ENCODE data around the gene JAGN1.
A peak's percentile ranks its signal among the peaks of the same experiment; 100 is the strongest.
"Not testable (repeated sequence)": the region's sequence is repeated elsewhere in the genome, so short reads cannot be mapped to it uniquely, and the experiment has no call there.

The JAGN1 gene

GRCh38 chr3:9883706-9884554 is 6.5 kb upstream of the JAGN1 start:
- Histone ChIP-seq H3K36me3 (ENCODE audit: control insufficient read depth, insufficient read depth, low read length) (no peaks in the 10 kb centered on the region), H3K4me1 (ENCODE audit: control insufficient read depth, insufficient read depth, low read length) (no peaks in the 10 kb centered on the region), H3K27ac (ENCODE audit: low read length) (no peak overlapping the region), H3K27me3 (ENCODE audit: control insufficient read depth, insufficient read depth, low read length) (no peaks in the 10 kb centered on the region), H3K4me3 (ENCODE audit: low read length) (no peak overlapping the region), H3K9me3 (ENCODE audit: control insufficient read depth, insufficient read depth, low read length) (no peaks in the 10 kb centered on the region)
- no CpG with 5 or more reads among the region's 7 CpGs for WGBS (ENCODE audit: insufficient coverage, insufficient read length)
- no peak for DNase-seq (ENCODE audit: low read depth, low spot score)

GRCh38 chr3:9884555-9885165 is 5.8 kb upstream of the JAGN1 start:
- DNase-seq (ENCODE audit: low read depth, low spot score), result no peak
- Histone ChIP-seq H3K27ac (ENCODE audit: low read length) (no peak overlapping the region), H3K36me3 (ENCODE audit: control insufficient read depth, insufficient read depth, low read length) (no peaks in the 10 kb centered on the region), H3K9me3 (ENCODE audit: control insufficient read depth, insufficient read depth, low read length) (no peaks in the 10 kb centered on the region), H3K4me3 (ENCODE audit: low read length) (no peak overlapping the region), H3K4me1 (ENCODE audit: control insufficient read depth, insufficient read depth, low read length) (no peaks in the 10 kb centered on the region), H3K27me3 (ENCODE audit: control insufficient read depth, insufficient read depth, low read length) (no peaks in the 10 kb centered on the region)
- WGBS (ENCODE audit: insufficient coverage, insufficient read length), result no CpG with 5 or more reads among the region's 11 CpGs

- Histone ChIP-seq H3K4me1 (ENCODE audit: control insufficient read depth, insufficient read depth, low read length) (no peaks in the 10 kb centered on the region), H3K36me3 (ENCODE audit: control insufficient read depth, insufficient read depth, low read length) (no peaks in the 10 kb centered on the region), H3K27ac (ENCODE audit: low read length) (no peak overlapping the region), H3K4me3 (ENCODE audit: low read length) (no peak overlapping the region), H3K27me3 (ENCODE audit: control insufficient read depth, insufficient read depth, low read length) (no peaks in the 10 kb centered on the region), H3K9me3 (ENCODE audit: control insufficient read depth, insufficient read depth, low read length) (no peaks in the 10 kb centered on the region)
- DNase-seq (ENCODE audit: low read depth, low spot score), result no peak
These were observed 4.1 kb upstream of the JAGN1 start for GRCh38 chr3:9886328-9886727.

GRCh38 chr3:9887480-9887879 is 2.9 kb upstream of the JAGN1 start:
- Histone ChIP-seq H3K36me3 (ENCODE audit: control insufficient read depth, insufficient read depth, low read length) (no peaks in the 10 kb centered on the region), H3K27ac (ENCODE audit: low read length) (no peak overlapping the region), H3K4me3 (ENCODE audit: low read length) (no peak overlapping the region), H3K4me1 (ENCODE audit: control insufficient read depth, insufficient read depth, low read length) (no peaks in the 10 kb centered on the region), H3K27me3 (ENCODE audit: control insufficient read depth, insufficient read depth, low read length) (no peaks in the 10 kb centered on the region), H3K9me3 (ENCODE audit: control insufficient read depth, insufficient read depth, low read length) (no peaks in the 10 kb centered on the region)
- DNase-seq (ENCODE audit: low read depth, low spot score), result no peak
- no CpG with 5 or more reads among the region's 5 CpGs for WGBS (ENCODE audit: insufficient coverage, insufficient read length)

GRCh38 chr3:9888540-9888939 is 1.9 kb upstream of the JAGN1 start:
- H3K9me3 ChIP-seq (ENCODE audit: control insufficient read depth, insufficient read depth, low read length), result no peaks in the 10 kb centered on the region
- no peaks in the 10 kb centered on the region for H3K27me3 ChIP-seq (ENCODE audit: control insufficient read depth, insufficient read depth, low read length)
- no peak for DNase-seq (ENCODE audit: low read depth, low spot score)
- peaks cover 6% of the 10 kb centered on the region for H3K36me3 ChIP-seq (ENCODE audit: control insufficient read depth, insufficient read depth, low read length)
- no CpG with 5 or more reads among the region's 3 CpGs for WGBS (ENCODE audit: insufficient coverage, insufficient read length)
- H3K4me3 ChIP-seq (ENCODE audit: low read length), result no peak overlapping the region
- no peak overlapping the region for H3K27ac ChIP-seq (ENCODE audit: low read length)
- H3K4me1 ChIP-seq (ENCODE audit: control insufficient read depth, insufficient read depth, low read length), result no peaks in the 10 kb centered on the region

GRCh38 chr3:9889405-9889804 is 1.0 kb upstream of the JAGN1 start:
- H3K27me3 ChIP-seq (ENCODE audit: control insufficient read depth, insufficient read depth, low read length), result no peaks in the 10 kb centered on the region
- H3K4me3 ChIP-seq (ENCODE audit: low read length), result no peak overlapping the region
- H3K27ac ChIP-seq (ENCODE audit: low read length), result no peak overlapping the region
- DNase-seq (ENCODE audit: low read depth, low spot score), result no peak
- no CpG with 5 or more reads among the region's 5 CpGs for WGBS (ENCODE audit: insufficient coverage, insufficient read length)
- H3K4me1 ChIP-seq (ENCODE audit: control insufficient read depth, insufficient read depth, low read length), result no peaks in the 10 kb centered on the region
- no peaks in the 10 kb centered on the region for H3K9me3 ChIP-seq (ENCODE audit: control insufficient read depth, insufficient read depth, low read length)
- H3K36me3 ChIP-seq (ENCODE audit: control insufficient read depth, insufficient read depth, low read length), result peaks cover 6% of the 10 kb centered on the region

DNA sequence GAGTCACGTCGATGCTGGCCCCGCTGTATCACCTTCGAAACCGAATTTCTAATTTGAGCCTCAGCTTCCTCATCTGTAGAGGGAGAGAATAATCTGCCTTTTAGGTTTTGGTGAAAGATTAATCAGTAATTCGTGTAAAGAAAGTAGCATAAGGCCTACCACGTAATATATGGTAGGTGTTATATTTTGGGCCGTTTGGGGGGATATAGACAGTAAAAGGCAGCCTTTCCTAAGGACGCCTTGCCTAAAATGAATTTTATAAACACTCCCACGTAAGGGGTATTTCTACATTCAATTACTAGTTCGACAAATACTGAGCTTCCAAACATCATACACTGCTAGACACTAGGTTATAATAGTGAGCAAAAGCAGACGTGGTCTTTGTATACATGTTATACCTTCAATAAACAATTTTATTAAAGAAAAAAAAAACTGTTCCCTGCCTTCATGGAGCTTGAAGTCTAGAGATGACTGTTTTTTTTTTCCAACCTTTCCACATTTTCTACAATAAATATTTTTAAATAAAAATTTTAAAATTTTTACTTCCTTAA is 737 bp downstream of the JAGN1 start:
- Histone ChIP-seq H3K27me3 (ENCODE audit: control insufficient read depth, insufficient read depth, low read length) (no peaks in the 10 kb centered on the region), H3K4me1 (ENCODE audit: control insufficient read depth, insufficient read depth, low read length) (no peaks in the 10 kb centered on the region), H3K9me3 (ENCODE audit: control insufficient read depth, insufficient read depth, low read length) (no peaks in the 10 kb centered on the region), H3K4me3 (ENCODE audit: low read length) (peak overlapping the region; percentile 61), H3K27ac (ENCODE audit: low read length) (no peak overlapping the region), H3K36me3 (ENCODE audit: control insufficient read depth, insufficient read depth, low read length) (peaks cover 6% of the 10 kb centered on the region)
- WGBS (ENCODE audit: insufficient coverage, insufficient read length), result no CpG with 5 or more reads among the region's 12 CpGs
- no peak for DNase-seq (ENCODE audit: low read depth, low spot score)

DNA sequence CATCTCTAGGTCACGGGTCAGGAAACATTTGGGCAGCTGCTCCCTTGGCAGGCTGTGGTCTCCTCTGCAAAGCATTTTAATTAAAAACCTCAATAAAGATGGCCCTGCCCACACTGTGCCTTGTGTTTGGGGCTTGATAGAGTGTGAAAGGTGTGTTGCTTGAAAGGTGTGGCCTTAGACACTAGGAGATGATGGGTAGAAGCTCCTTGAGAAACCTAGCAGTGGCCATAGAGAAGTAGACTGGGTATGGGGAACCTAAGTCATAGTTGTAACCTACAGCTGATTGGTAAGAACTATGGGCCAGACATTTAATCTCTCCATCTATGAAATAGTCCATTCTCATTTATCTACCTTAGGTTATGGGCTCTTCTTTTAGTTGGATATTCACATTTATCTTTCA is 3.3 kb downstream of the JAGN1 start:
- no peaks in the 10 kb centered on the region; the same call in 1 of the 2 replicates for H3K4me1 ChIP-seq (ENCODE audit: control insufficient read depth, insufficient read depth, low read length)

GRCh38 chr3:9895715-9896114 is 5.3 kb downstream of the JAGN1 start:
- H3K27ac ChIP-seq (ENCODE audit: low read length); H3K4me3 ChIP-seq (ENCODE audit: low read length); H3K36me3 ChIP-seq (ENCODE audit: control insufficient read depth, insufficient read depth, low read length); H3K27me3 ChIP-seq (ENCODE audit: control insufficient read depth, insufficient read depth, low read length); DNase-seq (ENCODE audit: low read depth, low spot score); H3K9me3 ChIP-seq (ENCODE audit: control insufficient read depth, insufficient read depth, low read length); H3K4me1 ChIP-seq (ENCODE audit: control insufficient read depth, insufficient read depth, low read length): not testable (repeated sequence)
- WGBS (ENCODE audit: insufficient coverage, insufficient read length), result no CpG with 5 or more reads among the region's 3 CpGs

More for the DNA sequence above, 3.3 kb downstream of the JAGN1 start:
- H3K9me3 ChIP-seq (ENCODE audit: control insufficient read depth, insufficient read depth, low read length), result no peaks in the 10 kb centered on the region
- H3K4me3 ChIP-seq (ENCODE audit: low read length), result no peak overlapping the region
- WGBS (ENCODE audit: insufficient coverage, insufficient read length), result no CpG with 5 or more reads among the region's 1 CpG
- no peaks in the 10 kb centered on the region for H3K27me3 ChIP-seq (ENCODE audit: control insufficient read depth, insufficient read depth, low read length)
- no peak for DNase-seq (ENCODE audit: low read depth, low spot score)
- no peak overlapping the region for H3K27ac ChIP-seq (ENCODE audit: low read length)
- peaks cover 6% of the 10 kb centered on the region for H3K36me3 ChIP-seq (ENCODE audit: control insufficient read depth, insufficient read depth, low read length)

GRCh38 chr3:9896755-9897407 is 6.5 kb downstream of the JAGN1 start:
- not testable (repeated sequence) for H3K4me1 ChIP-seq (ENCODE audit: control insufficient read depth, insufficient read depth, low read length); H3K36me3 ChIP-seq (ENCODE audit: control insufficient read depth, insufficient read depth, low read length); H3K4me3 ChIP-seq (ENCODE audit: low read length); H3K9me3 ChIP-seq (ENCODE audit: control insufficient read depth, insufficient read depth, low read length); DNase-seq (ENCODE audit: low read depth, low spot score); H3K27me3 ChIP-seq (ENCODE audit: control insufficient read depth, insufficient read depth, low read length); H3K27ac ChIP-seq (ENCODE audit: low read length)
- WGBS (ENCODE audit: insufficient coverage, insufficient read length), result no CpG with 5 or more reads among the region's 10 CpGs

Data from iPS DF 6.9 (cell line).